GM19372 (cell line): ENCODE data around the gene AKAP9.
"Not testable (repeated sequence)": the region's sequence is repeated elsewhere in the genome, so short reads cannot be mapped to it uniquely, and the experiment has no call there.

Experiments used
- ATAC-seq: cut with Tn5 transposase; IDR thresholded peaks from one replicate; pipeline ENCODE4 v1.9.1; 2021; ENCODE audit warnings: mild to moderate bottlenecking, low read depth, moderate library complexity; ENCODE audit not compliant: unreplicated experiment

The AKAP9 gene

GRCh38 chr7:91940572-91941341, at the start of gene AKAP9:
Gene AKAP9, plus strand, starts transcription at chr7:91940862. Its CDS starts 238 bp downstream, at chr7:91941100.
- ATAC-seq: peak; percentile 93

DNA sequence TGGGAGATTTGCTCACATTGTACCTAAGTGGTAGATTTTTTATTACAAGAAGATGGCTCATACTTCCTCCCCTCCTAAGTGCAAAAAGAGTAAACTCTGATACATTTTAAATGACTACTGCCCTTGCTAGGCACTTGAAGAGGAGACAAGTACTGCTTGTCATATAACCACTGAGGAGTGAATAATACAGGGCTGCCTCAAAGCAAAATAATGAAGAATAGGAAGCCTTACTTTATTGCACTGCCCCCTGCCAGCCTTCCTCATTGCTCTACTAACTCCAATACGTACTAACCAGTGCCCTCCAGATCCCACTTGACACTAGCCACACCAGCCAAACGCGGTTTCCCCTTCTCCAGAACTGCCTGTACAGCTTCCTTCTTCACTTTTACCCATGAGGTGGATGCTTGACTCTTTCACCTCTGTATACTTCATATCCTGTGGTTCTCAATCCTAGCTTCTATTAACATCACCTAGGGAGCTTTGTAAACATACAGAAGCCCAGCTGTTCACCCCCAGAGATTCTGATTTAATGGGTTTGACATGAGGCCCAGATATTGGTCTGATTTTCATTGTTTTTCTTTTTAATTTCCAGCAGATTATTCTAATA, 48.5 kb upstream of the AKAP9 start:
- ATAC-seq: no peak

GRCh38 chr7:91892821-91893340, 47.8 kb upstream of the AKAP9 start:
- ATAC-seq: no peak

- not testable (repeated sequence) for ATAC-seq
Measured at GRCh38 chr7:91893699-91894098, 47.0 kb upstream of the AKAP9 start.

DNA sequence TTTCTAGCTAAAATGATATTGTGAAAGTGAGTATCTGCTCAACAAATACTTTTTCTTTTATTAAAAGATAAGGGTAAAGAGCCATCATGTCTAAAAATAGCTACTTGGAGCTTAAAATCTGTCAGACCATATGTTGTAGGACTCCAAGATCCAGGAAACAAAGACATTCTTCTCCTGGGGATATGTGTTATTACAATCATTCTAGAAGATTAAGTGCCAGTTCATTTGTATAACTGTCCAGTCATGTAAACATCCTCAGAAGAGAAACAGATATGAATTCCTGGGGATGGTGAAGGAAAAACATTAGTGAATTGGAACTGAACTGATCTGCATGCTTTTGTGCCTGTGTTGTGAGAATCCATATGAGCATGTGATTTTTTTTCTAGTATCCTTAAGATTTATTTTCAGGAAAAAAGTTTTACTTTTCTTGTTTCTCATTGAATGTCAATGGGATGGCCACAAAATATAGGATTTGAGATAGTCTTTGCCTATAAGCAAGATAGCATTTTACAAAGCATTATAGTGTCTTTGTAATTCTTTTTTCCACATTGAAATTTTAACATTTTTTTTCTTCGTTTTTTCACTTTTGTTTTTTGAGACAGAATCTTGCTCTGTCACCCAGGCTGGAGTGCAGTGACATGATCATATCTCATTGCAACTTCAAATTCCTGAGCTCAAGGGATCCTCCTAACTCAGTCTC, 45.7 kb upstream of the AKAP9 start:
- no peak for ATAC-seq

DNA sequence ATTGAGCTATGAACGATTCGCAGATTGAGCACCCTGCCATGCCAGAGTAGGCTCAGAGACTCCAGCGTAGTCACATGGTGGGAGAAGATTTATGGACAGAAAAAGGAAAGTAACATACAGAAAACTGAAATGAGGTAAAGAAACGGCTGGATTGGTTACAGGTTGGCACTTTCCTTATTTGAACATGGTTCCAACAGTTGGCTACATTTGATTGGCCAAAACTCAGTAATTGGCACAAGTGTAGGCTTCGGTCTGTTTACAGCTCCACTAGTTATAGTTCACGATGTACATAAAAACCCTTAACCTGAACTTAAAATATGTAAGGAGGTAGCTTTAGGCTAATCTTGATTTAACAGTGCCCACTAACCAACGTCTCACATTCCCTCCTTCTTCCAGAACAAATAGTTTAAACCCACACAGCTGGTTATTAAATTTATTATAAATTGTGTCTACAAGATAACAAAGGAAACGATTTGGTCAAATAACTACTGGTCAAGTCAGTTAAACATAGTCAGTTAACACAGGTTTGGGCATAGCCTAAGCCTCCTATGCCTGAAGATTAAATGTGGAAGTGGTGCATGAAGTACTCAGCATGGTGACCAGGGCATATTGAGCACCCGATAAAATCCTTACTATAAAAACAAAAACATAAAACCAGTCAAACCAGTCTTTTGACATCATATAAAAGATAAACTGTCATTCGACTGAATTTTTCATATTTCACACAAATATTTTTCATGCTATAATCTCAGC, 42.2 kb upstream of the AKAP9 start:
- no peak for ATAC-seq

DNA sequence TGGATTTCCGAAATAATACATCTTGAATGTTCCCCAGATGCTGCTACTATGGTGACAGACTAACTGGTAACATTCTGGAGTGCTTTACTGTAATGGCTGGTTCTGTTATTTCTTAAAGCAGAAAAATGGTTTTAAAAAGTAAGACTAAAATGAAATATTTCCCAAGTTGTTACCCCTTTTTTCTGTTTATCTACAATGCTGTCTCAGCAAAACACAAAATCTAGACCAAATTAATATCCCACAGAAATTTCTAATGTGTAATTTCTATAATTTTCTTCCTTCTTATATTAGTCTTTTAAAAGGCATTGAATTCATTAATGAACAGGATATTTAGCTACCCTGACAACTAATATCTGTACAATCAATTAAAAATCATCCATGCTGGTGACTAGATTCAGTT, 41.1 kb upstream of the AKAP9 start:
- ATAC-seq: no peak

DNA sequence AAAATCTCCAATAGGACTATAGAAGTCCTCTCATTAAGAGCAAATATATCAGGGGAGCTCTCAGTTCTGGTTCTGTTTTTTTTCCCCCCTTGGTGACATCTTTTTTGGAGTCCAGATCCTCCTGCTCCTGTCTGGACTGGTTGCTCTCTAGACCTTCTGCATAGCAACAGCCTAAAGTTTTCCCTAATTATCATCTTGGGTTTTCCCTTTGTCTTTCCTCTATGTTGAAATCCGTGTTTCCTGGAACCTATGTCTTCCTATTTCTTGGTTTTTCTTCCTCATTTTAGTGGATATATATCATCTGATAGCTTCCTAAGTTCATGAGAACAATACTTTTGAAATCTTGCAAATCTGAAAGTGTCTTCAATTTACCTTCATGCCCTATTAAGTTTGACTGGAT, 30.5 kb upstream of the AKAP9 start:
- ATAC-seq: no peak

- ATAC-seq: no peak
Measured at GRCh38 chr7:91911121-91911520, 29.5 kb upstream of the AKAP9 start.

GRCh38 chr7:91912494-91912893, 28.2 kb upstream of the AKAP9 start:
- no peak for ATAC-seq

DNA sequence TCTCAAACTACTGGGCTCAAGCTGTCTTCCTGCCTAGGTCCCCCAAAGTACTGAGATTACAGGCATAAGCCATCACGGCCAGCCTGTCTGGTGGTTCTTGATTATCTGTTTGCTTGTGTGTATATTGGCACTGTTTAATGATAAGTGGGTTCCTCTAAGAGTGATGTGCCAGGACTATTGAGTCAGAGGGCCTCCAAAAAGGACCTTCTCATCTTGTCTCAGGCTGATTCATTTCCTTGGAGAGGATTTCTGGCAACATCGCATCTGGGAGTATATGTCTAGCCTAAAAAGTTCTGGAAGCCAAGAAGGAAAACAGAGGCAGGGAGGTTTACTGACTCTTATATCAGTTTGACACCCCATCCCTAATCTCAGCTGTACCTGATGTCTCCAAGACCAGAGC, 27.1 kb upstream of the AKAP9 start:
- no peak for ATAC-seq

DNA sequence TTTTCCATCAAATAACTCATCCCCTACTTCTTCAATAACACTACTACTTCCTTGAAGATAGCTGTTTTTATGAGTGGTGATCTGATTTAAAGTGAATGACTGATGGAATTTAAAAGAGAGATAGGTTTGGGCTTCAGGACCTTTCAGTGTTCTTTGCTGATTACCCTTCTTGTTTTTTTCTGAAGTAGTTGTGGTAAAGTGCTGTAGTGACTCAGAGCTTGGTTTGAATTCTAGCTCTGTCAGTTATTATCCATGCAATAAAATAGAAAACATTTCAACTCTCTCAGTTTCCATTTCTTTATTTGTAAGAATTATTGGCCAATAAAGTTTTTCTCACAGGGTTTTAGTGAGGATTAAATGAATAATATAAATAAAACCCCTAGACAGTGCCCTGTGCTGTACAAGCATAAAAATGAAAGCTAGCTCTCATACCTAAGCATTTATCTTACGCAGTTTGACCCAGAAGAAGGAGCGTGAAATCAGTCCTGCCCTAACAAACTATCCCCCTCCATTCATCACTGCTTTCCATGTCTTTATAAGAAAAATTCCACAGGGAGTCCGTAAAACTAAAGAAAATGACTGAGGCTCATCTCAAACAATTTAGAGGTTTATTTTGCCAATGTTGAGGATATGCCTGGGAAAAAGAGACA, 25.1 kb upstream of the AKAP9 start:
- no peak for ATAC-seq

DNA sequence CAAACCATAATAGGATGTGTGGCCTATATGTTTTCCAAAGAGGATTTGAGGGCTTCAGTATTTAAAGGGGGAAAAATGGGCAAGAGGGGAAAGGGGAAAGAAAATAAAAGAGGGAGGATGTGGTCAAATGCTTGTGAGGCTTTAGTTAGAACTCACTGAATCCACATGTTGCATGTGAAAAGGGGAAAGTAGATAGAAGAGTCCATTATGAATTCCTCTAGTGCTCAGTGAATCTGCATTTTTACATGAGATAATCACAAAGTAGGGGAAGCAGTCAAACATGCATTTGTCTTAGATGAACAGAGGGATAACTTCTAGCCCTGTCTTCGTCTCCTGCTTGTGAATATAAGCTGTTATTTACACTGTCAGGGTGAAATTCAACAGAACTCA, 24.6 kb upstream of the AKAP9 start:
- ATAC-seq: no peak

GRCh38 chr7:91918356-91918755, 22.3 kb upstream of the AKAP9 start:
- no peak for ATAC-seq

GRCh38 chr7:91922857-91923256, 17.8 kb upstream of the AKAP9 start:
- no peak for ATAC-seq

GRCh38 chr7:91927912-91928311, 12.8 kb upstream of the AKAP9 start:
- ATAC-seq: no peak

DNA sequence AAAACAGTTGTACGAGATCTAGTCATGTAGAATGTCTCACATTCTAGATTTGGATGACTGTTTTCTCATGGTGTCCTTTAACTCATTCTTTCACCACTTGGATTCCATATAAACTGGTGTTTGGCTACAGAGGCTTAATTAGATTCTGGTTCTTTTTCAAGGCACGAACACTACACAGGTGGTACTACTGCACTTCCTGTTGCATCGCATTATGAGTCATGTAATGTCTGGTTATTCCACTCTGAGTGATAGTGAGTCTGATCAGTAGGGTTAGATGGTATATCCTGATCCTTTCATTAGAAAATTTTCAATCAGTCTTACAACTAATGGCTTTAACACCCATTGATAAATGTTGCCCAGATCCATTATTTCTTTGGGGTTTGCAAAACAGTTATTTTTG, 11.2 kb upstream of the AKAP9 start:
- no peak for ATAC-seq

DNA sequence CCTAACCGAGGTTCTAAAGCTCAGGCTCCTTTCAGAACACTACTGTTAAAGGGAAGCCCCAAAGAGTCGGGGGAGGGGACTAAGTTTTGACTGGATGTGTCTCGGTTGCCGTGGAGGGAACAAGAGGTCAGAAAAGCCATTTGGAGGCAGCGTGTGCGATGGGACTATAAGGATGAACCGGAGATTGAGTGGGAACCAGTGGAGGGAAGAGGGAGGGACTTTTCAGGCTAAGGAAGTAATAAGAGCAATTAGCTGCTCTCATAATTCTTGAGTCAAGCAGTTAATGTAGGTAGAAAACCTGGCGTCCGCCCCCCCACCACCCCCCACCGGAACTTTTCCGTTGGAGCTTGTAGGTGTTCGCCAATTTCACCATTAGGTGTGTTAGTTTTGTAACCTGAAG, 491 bp upstream of the AKAP9 start:
- ATAC-seq: peak; percentile 9

DNA sequence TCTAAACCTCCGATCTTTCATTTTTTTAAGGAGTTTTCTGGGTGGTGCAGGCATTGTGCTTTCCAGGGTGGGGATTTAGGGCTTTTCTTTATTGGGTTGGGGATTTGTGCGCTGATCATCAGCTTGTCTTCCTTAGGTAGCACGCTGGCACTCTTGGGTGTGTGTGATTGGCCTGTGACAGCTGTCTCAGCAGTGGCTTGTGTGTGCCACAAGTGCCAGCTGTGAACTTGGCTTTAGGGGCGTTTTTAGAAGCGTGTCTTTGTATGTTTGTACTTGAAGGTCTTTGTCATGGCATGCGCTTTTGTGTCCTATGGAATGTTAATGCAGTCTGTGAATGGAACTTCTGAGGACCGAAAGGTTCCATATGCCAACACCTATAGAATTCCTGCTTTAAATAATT, 788 bp downstream of the AKAP9 start:
- ATAC-seq: no peak

- ATAC-seq: no peak
Measured at GRCh38 chr7:91942312-91942711, 1.6 kb downstream of the AKAP9 start.
